Activated effector memory CD4-positive, alpha-beta T cell treated with anti-CD3 and anti-CD28 coated beads, Interleukin-2, amount 50 U/mL, for 16 hours (primary cell): Measurements from ENCODE around the gene FBXO38.

Source experiments
- DNase-seq: peaks from one replicate; pipeline ENCODE4 v3.0.0-alpha.2; 2020

The FBXO38 gene

GRCh38 chr5:148384380-148384737 is 601 bp downstream of the FBXO38 start:
- no peak for DNase-seq

DNA sequence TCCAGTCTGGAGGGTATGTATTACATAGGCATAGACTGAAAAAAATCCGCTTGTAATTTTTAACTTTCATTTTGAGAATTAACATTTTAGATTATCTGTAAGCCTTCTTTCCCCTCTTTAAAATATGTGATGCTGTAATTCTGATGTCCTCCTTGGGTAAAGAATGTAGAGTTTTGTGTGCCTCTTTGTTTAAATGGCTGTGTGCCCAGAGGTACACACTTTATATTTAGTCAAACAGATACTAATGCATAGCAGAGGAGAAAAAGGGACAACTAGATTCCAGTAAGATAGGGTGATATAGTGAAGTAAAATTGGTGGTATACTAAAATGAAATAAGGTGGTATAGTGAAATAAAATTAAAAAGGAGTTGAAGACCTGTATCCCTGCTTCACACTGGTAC is 1.3 kb downstream of the FBXO38 start:
- DNase-seq = no peak

GRCh38 chr5:148386041-148386440 is 2.3 kb downstream of the FBXO38 start:
- DNase-seq = no peak

DNA sequence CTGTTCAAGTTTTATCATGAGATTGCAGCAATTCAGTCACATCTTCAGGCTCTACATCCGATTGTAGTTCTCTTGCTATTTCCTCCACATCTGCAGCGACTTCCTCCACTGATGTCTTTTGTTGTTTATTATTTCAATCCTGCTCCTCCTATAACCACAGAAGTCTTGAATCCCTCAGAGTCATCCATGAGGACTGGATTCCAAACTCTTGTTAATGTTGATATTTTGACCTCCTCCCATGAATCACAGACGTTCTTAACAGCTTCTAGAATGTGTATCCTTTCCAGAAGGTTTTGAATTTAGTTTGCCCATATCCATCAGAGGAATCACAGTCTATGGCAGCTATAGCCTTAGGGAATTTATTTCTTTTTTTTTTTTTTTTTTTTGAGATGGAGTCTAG is 3.6 kb downstream of the FBXO38 start:
- no peak for DNase-seq

GRCh38 chr5:148388696-148389095 is 4.9 kb downstream of the FBXO38 start:
- no peak for DNase-seq

DNA sequence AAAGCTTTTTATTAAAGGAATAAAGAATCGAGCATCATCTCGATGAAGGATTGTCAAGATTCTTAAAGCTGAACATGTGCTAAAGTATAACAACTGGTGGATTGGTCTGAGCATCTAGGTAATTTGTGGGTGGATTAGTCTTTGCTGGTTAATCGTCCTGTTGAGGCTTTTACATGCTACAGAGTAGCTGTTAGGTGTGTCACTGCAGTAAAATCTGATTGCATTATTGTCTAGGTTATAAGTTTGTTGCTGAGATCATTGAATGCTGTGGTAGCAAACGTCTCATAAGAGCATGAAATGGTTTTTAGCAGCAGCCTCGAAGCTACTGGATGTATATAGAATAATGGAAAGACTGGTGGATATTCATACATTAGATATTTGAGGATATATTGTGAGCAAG is 7.2 kb downstream of the FBXO38 start:
- DNase-seq = no peak

GRCh38 chr5:148391422-148391821 is 7.7 kb downstream of the FBXO38 start:
- no peak for DNase-seq

DNA sequence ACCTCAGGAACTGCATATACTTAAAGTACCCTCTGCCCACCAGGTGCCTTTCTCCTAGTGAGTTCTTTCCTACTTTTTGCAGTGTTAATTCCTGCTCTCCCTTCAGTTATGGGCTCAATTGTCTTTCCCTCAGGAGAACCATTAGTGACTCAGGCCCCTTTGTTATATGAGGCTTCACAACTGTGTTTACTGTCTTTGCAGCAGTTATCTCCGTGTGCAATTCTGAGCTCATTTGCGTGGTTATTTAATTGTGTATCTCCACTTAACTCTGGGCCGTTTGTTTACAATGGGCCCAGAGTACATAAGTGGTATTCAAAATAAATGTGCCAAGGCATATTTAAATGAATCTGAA is 9.6 kb downstream of the FBXO38 start:
- DNase-seq = no peak

DNA sequence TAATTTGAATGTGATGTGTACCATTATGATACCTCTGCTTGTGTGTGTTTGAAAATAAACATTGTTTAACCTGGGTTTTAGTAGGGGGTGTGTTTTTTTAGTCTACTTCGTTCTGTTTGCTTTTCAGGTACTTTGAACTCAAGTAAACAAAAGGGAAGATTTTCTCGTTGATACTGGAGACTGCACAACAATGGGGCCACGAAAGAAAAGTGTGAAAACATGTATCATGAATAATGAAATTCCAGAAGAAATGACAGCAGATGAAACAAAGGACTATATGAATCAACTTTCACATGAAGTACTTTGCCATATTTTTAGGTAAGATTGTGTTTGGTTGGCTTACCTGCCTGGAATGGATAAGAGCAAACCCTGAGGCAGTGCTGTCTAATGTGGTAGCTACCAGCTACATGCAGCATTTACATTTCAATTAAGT is 10.8 kb downstream of the FBXO38 start:
- no peak for DNase-seq

GRCh38 chr5:148395031-148395430 is 11.3 kb downstream of the FBXO38 start:
- no peak for DNase-seq

GRCh38 chr5:148397968-148398595 is 14.3 kb downstream of the FBXO38 start:
- DNase-seq = no peak

DNA sequence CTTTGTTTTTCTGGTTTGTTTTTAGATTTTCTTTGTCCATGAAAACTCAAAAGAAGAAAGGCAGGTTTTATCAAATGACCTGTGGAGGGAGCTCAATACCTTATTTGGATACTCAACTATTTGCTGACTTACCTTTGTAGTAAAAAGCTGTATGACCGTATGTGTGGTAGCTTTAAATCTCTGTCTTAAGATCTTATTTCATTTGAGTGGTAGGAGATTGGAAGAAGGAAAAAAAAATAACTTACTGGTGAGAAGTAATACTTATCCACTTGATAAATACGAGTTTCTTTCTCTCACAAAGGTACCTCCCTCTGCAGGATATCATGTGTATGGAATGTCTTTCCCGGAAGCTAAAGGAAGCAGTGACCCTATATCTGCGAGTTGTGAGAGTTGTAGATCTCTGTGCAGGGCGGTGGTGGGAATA is 15.0 kb downstream of the FBXO38 start:
- DNase-seq = no peak

- DNase-seq = no peak
Observed at GRCh38 chr5:148401604-148402003, 17.8 kb downstream of the FBXO38 start.

- DNase-seq = no peak
Observed at GRCh38 chr5:148403344-148403743, 19.6 kb downstream of the FBXO38 start.

DNA sequence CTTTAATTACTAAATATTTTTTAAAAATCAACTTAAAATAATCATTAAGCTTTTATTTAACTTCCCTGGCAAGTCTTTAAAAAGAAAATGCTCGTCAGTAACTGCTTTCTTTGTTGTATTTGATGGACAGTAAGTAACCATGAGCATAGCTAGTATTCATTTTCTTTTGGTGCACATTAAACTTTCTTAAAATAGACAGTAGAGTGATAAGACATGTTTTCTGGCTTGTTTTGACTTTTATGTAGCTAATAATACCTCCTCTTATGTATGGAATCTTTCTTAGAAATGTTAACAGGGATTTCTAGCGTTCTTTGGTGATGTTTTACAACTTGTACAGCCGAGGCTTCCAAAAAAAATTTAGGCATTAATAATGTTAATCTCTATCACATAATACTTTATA is 22.6 kb downstream of the FBXO38 start:
- DNase-seq = no peak

DNA sequence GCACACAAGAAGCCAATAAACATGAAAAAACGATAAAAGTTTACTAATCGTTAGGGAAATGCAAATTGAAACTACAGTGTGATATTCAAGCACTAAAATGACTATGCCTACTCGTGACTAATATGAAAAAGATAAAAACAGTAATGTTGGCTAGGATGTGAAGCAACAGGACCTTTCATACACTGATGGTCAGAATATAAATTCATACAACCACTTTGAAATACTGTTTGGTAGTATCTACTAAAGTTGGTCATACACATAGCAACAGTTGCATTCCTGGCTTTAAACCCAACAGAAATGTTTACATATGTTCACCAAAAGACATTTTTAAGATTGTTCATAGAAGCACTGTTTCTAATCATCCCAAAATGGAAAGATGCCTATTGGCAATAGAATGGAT is 24.3 kb downstream of the FBXO38 start:
- DNase-seq = no peak

DNA sequence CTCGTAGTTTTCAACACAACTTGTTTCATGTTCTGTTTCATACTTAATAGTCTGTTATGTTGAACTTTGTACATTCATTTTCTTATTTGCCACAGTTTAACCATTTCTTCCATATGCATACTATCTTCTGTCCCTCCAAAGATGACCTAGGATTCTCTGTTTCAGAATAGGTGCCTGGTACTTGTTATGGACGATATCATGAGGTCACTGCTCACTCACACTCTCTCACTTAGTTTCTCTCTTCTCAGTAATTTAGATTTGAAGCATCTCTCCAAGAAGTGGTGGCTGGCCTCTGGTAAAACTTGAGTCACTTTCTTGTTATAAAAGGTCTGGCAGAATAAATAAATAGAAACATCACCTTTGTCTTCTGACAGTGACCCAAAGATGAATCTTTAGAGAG is 28.4 kb downstream of the FBXO38 start:
- no peak for DNase-seq

DNA sequence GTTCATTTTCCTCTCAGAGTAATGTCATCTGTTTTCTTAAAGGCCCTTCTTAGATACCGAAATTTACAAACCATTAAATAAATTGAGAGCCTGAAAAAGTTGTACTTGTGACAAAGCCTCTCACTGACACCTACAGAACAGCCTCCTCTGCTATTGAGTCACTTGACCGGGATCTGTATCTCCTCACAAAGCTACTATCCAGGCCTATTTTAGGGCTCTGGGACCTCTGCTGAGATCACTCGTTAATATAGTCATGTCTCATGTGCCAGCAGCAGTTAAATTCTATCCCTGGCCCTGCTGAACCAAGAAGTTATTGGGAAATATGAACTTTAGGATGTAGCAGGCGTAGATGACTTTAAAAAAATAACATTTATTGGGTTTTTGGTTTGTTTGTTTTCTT is 31.1 kb downstream of the FBXO38 start:
- no peak for DNase-seq

DNA sequence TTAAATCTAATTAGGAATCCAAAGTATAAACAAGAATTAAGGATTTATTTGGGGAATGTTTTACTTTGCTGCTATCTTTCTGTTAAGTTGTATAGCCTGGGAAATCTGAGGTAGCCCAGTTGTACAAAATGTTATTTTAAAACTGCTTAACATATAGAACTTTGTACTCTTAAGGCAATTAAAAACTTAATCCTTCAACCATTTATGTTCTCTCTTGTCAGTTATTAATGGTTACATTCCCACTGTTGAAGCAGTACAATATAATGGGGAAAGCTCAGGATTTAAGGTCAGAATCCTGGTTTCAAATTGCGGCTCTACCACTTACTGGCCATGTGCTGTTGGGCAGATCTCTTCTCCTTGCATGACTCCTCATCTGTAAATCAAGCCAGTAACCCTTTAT is 32.7 kb downstream of the FBXO38 start:
- DNase-seq = no peak

DNA sequence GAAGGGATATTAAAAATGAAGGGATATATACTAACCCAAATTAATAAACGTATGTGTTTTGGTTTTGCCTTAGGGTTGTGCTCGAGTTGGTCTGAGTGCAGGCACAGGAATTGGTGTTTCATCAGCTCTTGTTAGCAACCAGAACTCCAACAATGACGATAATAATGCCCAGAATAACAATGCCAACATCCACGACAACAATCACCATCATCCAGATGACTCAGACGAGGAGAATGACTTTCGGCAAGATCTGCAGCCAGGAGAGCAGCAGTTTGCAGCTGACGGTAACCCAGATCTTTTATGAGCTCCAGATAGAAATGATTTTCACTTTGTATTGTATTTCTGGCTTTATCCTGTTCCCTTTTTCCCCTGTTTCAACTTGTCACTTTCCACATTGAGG is 33.2 kb downstream of the FBXO38 start:
- DNase-seq = no peak

- no peak for DNase-seq
Observed at GRCh38 chr5:148418511-148418910, 34.8 kb downstream of the FBXO38 start.

GRCh38 chr5:148421661-148422060 is 37.9 kb downstream of the FBXO38 start:
- DNase-seq = no peak

- no peak for DNase-seq
Observed at GRCh38 chr5:148425808-148426207, 42.0 kb downstream of the FBXO38 start.

GRCh38 chr5:148426514-148426913 is 42.8 kb downstream of the FBXO38 start:
- DNase-seq = no peak

DNA sequence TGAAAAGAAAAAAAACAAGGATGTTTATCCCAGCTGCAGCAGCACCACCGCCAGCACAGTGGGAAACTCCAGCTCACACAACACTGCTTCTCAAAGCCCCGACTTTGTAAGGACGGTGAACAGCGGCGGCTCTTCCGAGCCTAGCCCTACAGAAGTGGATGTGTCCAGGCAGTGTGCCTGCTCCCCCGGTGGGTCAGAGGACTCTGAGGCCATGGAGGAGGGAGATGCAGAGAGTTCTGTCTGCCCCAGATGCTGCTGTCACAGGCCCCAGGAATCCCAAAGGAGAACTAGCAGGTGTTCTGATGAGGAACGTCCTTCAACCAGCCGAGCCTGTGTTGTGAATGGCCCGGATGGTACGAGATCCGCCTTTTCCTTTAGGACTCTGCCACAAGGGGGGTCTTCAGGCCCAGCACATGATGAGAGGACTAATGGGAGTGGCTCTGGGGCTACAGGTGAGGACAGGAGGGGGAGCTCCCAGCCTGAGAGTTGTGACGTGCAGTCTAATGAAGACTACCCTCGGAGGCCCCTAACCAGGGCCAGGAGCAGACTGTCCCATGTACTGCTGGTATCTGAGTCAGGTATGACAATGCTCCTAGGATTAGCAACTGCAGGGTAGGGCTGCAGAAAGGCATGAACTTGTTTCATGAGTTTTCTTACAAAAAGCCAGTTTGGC is 43.7 kb downstream of the FBXO38 start:
- no peak for DNase-seq
